Stimulated activated CD4-positive, alpha-beta T cell treated with anti-CD3 and anti-CD28 coated beads, Interleukin-1b, Interleukin-23, amount 100 ng/mL, for 24 hours (primary cell): Measurements from ENCODE around the gene AFF4.
"Not testable (repeated sequence)": the region's sequence is repeated elsewhere in the genome, so short reads cannot be mapped to it uniquely, and the experiment has no call there.

Experiments
- DNase-seq, 4 experiments: peaks; one replicate each; pipeline ENCODE4 v3.0.0-alpha.2; 2020; ENCODE audit warnings: low read depth in 4 of 4, low spot score in 1 of 4

The AFF4 gene, protein sequence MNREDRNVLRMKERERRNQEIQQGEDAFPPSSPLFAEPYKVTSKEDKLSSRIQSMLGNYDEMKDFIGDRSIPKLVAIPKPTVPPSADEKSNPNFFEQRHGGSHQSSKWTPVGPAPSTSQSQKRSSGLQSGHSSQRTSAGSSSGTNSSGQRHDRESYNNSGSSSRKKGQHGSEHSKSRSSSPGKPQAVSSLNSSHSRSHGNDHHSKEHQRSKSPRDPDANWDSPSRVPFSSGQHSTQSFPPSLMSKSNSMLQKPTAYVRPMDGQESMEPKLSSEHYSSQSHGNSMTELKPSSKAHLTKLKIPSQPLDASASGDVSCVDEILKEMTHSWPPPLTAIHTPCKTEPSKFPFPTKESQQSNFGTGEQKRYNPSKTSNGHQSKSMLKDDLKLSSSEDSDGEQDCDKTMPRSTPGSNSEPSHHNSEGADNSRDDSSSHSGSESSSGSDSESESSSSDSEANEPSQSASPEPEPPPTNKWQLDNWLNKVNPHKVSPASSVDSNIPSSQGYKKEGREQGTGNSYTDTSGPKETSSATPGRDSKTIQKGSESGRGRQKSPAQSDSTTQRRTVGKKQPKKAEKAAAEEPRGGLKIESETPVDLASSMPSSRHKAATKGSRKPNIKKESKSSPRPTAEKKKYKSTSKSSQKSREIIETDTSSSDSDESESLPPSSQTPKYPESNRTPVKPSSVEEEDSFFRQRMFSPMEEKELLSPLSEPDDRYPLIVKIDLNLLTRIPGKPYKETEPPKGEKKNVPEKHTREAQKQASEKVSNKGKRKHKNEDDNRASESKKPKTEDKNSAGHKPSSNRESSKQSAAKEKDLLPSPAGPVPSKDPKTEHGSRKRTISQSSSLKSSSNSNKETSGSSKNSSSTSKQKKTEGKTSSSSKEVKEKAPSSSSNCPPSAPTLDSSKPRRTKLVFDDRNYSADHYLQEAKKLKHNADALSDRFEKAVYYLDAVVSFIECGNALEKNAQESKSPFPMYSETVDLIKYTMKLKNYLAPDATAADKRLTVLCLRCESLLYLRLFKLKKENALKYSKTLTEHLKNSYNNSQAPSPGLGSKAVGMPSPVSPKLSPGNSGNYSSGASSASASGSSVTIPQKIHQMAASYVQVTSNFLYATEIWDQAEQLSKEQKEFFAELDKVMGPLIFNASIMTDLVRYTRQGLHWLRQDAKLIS

GRCh38 chr5:132963171-132964104 lies at the start of gene AFF4:
TSS of gene AFF4 (minus strand) at chr5:132963634. CDS start at chr5:132937189, 26,445 bp downstream.
- peak; percentile 59 to 83 (median 66) for DNase-seq

GRCh38 chr5:133008455-133008854 lies 45.0 kb upstream of the AFF4 start:
- DNase-seq: not testable (repeated sequence)

GRCh38 chr5:133006653-133007052 lies 43.2 kb upstream of the AFF4 start:
- DNase-seq: no peak

DNA sequence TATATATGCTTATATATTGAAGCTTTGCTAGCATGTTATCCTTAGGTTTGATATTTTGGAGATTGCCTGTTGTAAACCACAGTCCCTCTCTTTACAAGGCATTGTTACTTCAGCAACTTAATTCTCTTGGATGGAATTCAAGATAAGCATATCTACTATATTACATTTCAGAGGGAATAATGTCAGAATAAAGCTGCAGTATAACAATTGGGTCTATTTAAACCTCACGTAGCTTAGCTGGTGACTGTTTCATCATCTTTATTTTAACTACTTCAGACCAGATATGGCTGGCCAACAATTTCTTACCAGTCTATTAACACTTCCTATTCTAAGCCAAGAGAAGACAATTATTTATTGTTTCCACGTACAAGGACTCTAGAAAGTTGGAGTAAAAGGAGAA lies 35.8 kb upstream of the AFF4 start:
- DNase-seq: no peak

DNA sequence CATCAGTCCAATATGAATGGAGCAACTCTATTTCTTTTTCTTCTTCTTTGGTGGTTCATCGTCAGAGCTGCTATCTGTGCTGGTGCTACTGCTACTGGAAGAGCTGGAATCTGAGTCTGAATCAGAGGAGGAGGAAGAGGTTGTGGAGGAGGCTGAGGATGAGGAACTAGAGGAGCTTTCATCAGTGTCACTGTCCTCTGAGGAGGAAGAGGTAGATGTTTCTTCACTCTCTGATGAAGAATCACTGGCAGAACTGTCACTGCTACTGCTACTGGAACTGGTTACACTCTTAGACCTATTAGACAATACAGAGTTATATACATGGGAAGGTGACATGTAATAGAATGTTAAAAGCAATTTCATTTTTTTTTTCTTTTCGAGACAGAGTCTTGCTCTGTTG lies 35.1 kb upstream of the AFF4 start:
- no peak for DNase-seq

DNA sequence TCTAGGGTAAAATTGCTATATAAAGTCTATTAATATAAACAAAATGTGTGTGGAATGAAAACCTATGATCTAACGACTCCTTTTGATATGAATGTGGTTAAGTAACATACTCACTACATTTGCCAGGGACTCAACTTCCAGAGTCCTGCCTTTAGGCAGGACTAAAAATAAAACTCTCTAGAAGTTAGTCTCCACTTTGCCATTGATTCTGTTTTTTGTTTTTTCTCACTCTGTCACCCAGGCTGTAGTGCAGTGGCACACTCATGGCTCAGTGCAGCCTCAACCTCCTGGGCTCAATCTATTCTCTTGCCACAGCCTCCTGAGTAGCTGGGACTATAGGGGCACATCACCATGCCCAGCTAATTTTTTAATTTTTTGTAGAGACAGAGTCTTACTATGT lies 32.9 kb upstream of the AFF4 start:
- no peak for DNase-seq

DNA sequence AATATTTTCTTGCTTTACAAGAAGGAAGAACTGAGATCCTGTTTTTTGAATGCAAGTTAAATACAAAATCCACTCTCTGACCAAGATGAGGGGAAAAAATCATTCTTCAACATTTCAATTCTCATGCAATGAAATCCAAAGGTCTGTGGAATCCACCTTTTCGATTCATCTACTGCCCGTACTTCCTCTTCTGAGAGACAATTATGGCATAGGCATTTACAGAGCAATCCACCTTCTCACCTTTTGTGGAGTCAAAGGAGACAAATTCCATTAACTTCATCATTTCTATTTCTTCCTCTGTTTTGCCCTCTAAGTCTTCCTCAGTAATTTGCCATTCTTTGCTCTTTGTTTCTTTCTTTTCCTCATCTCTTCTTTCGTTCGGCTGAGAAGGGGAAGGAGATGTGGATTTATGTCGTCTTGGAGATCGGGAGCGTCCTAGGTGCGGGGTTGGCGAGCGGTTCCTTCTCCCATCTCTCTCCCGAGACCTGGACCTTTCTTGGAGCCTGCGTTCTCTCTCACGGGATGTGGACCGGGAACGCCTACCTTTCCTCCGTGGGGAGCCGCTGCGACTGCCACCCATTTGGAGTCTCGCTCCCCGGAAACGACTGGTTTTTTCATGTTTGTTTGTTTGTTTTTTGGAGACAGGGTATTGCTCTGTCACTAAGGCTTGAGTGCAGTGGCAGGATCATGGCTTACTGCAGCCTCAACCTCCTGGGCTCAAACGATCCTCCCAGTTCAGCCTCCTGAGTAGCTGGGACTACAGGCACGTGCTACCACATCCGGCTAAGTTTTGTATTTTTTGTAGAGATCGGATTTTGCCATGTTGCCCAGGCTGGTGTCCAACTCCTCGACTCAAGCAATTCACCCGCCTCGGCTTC lies 24.3 kb upstream of the AFF4 start:
- DNase-seq: no peak

DNA sequence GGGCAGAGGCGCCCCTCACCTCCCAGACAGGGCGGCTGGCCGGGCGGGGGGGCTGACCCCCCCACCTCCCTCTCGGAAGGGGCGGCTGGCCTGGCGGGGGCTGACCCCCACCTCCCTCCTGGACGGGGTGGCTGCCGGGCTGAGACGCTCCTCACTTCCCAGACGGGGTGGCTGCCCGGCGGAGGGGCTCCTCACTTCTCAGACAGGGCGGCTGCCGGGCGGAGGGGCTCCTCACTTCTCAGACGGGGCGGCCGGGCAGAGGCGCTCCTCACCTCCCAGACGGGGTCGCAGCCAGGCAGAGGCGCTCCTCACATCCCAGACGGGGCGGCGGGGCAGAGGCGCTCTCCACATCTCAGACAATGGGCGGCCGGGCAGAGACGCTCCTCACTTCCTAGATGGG lies 19.5 kb upstream of the AFF4 start:
- DNase-seq: not testable (repeated sequence)

DNA sequence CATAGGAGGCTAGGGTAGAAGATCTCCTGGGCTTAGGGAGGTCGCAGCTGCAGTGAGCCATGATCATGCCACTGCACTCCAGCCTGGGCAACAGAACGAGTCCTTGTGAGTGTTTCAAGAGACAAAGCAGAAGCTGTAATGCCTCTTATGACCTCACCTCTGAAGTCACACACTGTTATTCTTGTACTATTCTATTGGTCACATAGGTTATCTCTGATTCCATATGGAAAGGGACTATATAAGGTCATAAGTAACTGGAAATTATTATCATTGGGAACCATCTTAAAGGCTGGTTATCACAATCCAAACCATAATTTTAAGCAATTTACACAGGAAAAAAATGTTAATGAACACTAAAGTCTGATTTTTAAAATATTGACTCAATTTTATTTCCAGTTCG lies 17.9 kb upstream of the AFF4 start:
- DNase-seq: no peak

DNA sequence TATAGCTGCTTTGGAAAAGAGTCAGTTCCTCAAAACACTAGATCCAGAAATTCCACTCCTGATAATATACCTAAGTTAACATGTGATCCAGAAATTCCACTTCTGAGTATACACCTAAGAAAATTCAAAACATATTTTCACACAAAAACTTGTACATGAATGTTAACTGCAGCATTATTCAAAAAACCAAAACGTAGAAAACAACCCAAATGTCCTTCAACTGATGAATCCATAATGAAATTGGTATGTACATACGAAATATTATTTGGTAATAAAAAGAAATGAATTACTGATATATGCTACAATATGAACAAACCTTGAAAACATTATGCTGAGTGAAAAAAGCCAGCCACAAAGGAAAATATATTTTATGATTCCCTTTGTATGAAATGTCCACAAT lies 16.5 kb upstream of the AFF4 start:
- no peak for DNase-seq

DNA sequence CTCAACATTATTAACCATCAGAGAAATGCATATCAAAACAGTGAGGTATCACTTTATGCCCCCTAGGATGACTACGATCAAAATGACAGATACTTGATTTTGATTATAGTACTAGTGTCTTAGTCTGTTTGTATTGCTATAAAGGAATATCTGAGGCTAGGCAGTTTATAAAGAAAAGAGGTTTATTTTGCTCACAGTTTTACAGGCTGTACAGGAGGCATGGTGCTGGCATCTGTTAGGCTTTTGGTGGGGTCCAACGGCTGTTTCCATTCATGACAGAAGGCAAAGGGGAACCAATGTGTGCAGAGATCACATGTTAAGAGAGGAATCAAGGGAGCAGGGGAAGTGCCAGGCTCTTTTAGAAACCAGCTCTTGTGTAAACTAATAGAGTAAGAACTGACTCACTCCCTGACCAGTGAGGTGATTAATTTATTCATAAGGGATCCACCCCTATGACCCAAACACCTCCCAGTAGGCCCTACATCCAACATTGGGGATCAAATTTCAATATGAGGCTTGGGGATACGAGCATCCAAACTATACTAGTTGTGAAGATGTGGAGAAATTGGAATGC lies 16.0 kb upstream of the AFF4 start:
- no peak for DNase-seq

- DNase-seq: no peak
These were observed 13.4 kb upstream of the AFF4 start for GRCh38 chr5:132976852-132977251.

- not testable (repeated sequence) for DNase-seq
These were observed 9.0 kb upstream of the AFF4 start for GRCh38 chr5:132972436-132972828.

DNA sequence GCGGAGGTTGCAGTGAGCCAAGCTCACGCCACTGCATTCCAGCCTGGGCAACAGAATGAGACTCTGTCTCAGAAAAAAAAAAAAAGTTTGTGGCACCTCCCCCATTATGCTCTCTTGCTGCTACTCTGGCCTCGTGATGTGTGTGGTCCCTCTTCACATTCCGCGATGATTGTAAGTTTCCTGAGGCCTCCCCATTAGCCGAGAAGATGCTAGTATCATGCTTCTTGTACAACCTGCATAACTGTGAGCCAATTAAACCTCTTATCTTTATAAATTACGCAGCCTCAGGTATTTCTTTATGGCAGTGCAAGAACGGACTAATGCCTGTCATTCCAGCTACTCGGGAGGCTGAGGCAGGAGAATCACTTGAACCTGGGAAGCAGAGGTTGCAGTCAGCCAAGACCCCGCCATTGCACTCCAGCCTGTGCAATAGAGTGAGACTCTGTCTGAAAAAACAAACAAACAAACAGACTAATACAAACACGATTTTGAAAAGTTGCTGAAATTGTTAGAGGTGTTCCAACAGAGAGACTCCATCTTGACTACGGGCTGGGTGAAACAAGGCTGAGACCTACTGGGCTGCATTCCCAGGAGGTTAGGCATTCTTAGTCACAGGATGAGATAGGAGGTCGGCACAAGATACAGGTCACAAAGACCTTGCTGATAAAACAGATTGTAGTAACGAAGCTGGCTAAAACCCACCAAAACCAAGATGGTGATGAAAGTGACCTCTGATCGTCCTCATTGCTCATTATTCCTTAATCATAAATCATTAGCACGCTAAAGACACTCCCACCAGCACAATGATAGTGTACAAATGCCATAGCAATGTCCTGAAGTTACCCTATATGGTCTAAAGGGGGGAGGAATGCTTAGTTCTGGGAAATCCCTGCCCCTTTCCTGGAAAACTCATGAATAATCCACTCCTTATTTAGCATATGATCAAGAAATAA lies 8.3 kb upstream of the AFF4 start:
- DNase-seq: no peak

GRCh38 chr5:132965120-132965519 lies 1.7 kb upstream of the AFF4 start:
- no peak for DNase-seq

DNA sequence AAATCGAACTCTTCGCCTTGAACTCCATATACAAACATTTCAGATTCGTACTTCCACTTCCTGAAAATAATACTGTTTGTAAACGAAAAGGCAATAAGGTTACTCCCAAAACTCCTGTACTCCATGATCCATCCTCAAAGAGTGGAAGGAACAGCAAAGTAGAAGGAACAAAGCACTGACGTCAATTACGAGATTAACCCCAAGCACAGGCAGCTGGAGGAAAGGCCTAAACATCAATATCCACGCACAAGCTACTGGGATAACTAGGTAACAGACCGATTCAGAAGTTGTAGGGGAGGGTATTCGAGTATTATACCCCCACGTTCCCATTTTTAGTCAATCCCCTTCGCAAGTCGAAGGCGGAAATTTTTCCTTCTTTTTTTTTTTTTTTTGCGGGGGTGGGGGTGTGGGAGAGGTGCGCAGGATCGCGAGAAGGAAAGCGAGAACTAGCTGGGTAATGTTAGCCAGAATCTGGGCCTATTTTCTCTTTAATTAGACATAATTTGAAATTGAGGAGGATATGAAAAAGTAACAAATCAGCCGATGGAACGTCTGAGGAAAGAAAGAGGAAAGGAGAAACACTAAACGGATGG lies 909 bp downstream of the AFF4 start:
- peak in 1 of 4 experiments; percentile 4 for DNase-seq

DNA sequence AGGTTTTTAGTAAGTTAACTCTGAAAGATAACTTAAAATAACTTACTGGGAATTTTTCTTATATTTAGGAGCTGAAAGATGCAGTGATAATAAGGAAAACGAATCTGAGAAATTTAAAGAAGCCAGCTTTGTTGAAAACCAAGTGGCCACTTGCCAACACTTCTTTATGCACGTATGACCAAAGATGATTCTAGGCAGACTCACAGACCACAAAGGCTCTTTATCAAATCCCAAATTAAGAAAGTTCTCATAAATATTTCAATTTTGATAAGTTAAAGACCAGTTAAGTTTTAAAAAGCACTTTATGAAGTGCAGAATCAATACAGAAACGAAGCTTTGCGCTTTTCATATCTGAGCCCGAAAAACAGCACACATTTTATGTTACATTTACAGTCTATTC lies 1.5 kb downstream of the AFF4 start:
- DNase-seq: no peak
